Cortex of kidney (tissue), 1 donor: ENCODE results near the gene ABHD16B.

Experiments used
- DNase-seq: peaks from one replicate; lab custom pipeline; 2025; lab: John Stamatoyannopoulos, UW

Gene ABHD16B

GRCh38 chr20:63861365-63861934 lies at the start of gene ABHD16B:
Gene ABHD16B, plus strand, starts transcription at chr20:63861498. Its CDS starts 43 bp downstream, at chr20:63861541.
- DNase-seq = no peak

GRCh38 chr20:63814891-63815614 lies 46.2 kb upstream of the ABHD16B start:
- no peak for DNase-seq

GRCh38 chr20:63815615-63816253 lies 45.6 kb upstream of the ABHD16B start:
- no peak for DNase-seq

DNA sequence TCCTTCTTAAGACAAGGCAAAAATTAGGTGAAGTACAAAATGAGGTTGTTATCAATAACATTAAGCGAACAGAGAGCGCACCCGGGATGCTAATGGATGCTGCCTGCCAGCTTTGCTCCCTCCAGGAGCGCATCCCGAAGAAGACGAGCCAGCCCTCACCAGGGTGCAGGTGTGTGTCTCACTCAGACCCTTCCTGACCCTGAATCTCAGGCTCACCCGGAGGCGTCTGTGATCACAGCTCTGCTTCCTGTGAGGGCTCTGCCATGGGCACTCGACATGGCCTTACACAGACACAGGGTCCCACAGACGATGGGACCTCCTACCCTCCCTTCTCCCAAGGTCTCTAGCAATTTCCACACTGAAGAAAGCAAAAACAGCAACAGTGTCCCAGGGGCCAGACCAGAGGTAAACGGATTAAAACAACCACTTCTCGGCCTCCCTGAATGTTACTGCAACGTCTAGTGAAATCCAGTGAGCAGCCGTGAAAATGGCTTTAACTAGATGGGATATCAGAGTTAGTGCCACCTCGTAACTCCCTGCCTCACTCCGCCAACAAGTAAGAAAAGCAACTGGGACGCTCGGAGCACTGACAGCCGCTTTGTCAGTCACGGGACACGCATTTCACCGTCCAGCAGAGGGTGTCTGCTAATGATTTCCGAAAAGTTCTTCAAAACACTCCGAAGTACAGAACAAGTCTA lies 41.9 kb upstream of the ABHD16B start:
- DNase-seq = no peak

DNA sequence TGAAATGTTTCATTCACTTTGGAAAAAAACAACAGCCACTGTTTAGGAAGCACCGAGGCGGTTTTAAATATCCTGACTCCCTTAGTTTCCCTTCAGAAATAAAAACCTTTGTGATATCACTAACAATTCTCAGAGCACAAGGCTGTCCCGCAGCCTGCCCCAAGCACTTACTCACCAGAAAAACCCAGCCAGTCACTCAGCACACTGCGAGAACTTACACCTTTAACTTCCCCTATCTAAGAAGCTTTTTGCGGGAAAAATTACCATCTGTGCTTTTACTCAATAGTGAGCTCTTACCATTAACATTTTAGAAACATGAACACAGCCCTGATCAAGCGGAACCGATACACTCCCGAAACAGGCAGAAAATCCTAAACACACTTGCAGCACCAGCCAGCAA lies 39.5 kb upstream of the ABHD16B start:
- DNase-seq = no peak

GRCh38 chr20:63822276-63822696 lies 39.0 kb upstream of the ABHD16B start:
- no peak for DNase-seq

DNA sequence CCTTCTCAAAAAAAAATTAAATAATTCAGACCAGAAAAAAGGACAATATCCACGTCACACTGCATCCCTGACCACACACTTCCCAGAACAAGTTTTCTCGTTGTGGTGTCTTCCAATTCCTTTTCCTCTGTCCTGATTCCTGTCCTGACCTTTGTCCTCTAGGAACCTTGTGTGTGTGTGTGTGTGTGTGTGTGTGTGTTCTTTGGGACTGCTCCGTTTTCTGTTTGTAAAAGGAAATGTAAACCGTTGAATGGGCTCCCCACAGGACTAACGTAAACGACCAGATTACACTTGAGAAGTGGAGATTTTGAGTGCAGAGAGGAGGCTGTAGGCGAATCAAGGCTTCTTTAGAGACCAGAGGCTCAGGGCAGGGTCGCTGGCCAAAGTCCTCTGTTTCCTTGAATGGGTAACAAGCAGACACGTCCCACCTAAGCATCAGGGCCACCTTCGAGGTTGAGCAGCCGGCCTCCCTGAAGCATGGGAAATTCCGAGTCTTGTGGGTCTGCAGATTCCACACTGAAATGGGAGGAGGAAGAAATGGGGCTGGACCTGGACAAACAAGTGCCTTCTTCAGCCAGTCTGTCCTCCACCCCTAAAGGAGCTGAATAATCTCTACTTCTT lies 37.5 kb upstream of the ABHD16B start:
- DNase-seq = no peak

DNA sequence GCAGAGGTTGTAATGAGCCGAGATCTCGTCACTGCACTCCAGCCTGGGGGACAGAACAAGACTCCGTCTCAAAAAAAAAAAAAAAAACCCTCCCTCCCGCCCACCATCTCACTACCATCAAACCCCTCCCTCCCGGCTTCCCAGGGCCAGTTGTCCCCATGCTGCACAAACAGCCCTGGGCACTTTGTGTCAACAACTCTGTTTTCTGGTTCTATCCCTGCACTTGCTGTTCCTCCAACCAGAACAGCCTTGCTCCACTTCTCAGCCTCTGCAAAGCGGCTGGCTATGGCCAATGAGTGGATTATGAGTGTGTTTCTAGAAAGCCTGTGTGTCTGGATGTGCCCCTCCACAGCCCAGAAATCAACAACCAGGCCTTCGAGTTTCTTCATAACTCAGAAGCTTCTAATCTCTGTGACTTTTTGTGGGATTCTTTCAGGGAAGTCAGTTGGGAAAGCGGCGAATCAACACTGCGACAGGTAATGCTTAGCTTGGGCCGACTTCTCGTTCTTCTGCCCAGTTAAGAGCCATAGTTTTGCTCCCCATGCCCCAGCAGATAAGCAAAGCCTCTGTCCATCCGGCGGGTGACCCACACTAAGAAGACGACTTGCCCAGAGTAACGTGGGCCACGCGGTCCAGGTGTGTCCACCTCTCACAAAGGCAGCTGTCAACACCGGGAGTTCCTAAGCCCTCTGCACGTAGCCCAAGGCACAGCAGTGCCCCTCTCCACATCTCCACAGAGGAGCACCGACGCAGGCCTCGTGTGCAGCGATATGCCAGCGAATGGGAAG lies 35.8 kb upstream of the ABHD16B start:
- no peak for DNase-seq

GRCh38 chr20:63826753-63827152 lies 34.5 kb upstream of the ABHD16B start:
- DNase-seq = no peak

DNA sequence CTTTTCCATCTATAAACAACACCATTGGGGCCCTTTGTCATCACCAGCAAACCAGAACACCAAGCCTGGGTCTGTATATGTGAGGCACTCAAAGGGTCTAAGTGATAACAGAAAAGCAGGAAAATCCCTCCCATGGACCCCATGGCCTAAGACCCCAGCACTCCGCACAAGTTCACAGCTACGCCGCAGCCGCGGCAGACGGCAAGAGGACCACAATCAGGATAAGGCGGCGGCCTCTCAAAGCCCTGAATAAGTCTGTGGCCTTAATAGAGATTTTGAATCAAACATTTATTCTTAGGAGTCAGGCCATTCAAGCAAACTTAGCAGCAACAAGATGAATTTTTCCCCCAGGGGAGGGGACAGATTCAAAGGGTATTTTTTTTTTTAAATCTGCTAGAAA lies 33.2 kb upstream of the ABHD16B start:
- no peak for DNase-seq

- DNase-seq = no peak
Observed at GRCh38 chr20:63828545-63828944, 32.8 kb upstream of the ABHD16B start.

- DNase-seq = no peak
Observed at GRCh38 chr20:63828951-63829350, 32.3 kb upstream of the ABHD16B start.

DNA sequence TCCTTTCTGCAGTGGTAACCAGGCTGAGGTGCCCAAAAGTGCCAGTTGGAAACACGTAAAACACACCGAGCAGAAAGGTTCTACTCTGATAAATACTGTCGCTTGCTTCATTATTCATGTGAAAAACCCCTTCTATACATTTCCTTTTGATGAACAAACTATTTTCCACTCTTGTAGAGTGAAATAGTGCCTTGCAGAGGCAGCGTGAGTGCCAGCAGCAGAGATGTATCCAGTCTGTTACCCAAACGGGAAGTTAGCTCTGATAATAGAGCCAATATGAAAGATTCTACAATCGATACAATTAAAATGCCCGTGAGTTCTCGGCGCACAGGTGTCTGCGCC lies 31.7 kb upstream of the ABHD16B start:
- DNase-seq = no peak

DNA sequence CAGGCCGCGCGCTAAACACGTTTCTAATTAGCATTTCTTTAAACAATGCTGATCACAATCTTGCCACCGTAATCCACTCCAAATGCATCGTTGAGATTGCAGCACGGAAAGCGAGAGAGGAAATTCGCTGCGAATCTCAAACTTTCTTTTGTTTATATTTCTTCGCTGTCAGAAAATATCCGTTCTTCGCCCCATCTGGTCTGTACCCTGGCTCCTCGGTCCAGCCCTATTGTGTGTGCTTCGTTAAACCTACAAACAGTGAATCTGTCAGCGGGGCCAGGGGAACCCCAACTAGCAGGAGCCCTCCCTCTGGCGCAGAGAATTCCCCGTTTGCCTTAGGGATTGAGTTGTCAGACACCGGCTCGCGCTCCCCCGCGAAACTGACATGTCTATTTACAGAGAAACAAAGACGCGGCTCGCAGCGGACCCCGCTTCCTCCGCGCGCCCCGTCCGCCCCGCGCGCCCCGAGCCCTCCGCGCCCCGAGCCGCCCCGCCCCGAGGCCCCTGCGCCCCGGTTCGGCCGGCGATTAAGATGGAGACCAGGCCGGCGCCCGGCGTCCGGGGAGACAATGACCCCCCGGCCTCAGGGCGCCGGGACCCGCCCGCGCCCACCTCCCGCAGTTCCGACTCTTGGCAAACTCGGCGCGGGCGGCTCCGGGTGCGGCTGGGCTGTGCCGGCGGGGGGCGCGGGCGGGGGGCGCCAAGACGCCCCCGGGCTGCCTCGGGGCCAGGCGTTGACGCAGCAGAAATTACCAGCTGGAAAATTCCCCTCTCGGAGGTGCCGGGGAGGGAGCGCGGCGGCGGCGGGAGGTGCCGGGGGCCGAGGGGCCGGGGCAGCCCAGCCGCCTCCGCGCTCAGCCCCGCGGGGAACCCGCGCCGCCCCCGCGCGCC lies 31.1 kb upstream of the ABHD16B start:
- no peak for DNase-seq

DNA sequence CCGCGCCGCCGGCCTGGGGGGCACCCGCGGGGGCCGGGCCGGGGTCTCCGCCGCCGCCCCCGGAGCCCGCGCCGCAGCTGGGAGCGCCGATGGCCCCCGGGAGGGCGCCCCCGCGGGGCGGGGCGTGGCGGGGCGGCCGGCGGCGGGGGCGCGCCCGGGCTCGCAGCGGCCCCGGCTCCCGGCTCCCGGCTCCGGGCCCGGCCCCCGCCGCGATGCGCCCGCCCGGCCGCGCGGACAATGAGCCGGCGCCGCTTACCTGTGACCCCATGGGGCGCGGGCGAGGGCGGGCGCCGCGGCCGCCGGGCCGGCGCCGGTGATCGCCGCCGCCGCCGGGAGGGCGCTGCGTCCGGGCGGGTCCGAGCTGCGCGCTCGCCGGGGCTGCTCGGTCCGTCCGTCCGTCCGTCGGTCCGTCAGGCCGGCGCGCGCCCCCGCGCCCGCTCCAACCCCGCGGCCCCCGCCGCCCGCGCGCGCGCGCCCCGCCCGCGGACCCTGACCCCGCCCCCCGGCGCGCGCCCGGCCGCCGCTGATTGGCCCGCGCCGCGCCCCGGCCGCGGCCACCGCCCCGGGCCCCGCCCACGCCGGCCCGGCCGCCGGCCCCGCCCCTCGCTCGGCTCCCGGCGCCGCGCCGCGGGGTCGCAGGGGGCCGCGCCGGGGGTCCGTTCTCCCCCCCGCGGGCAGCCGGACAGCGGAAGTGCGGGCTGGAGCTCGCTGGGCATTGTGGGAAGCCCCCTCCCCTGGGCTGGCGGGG lies 30.3 kb upstream of the ABHD16B start, which contains the start of gene ZBTB46:
Gene ZBTB46, minus strand, starts transcription at position 424 of the 748 bp plus-strand sequence. CDS start 40,507 bp downstream, outside the sequence.
- DNase-seq = no peak

DNA sequence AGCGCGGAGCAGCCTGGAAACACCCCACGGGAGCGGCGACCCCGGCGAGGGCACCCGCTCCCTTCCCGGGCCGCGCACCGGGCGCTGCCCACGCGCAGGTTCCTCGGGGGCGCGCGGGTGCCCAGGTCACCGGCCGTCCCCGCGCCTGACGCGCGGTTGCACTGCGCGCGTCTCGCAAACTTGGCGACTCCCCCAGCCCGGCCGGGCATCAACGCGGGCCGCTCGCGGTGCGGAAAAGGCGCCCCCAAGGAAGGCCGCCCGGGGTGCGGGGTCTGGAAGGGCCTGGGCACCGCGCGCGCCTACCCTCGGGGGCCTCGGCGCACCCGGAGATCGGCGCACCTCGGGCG lies 29.7 kb upstream of the ABHD16B start:
- no peak for DNase-seq

GRCh38 chr20:63831993-63832686 lies 29.2 kb upstream of the ABHD16B start:
- DNase-seq = peak; percentile 39

- DNase-seq = no peak
Observed at GRCh38 chr20:63833776-63834490, 27.4 kb upstream of the ABHD16B start.

GRCh38 chr20:63834491-63834880 lies 26.8 kb upstream of the ABHD16B start:
- DNase-seq = no peak
